PC-3 (cell line): ENCODE data around the gene UBE3A. TPM values are rescaled to one million over a fixed set of nuclear protein-coding genes. Genes with fewer than 3 reads are reported as not detected.
A peak's percentile ranks its signal among the peaks of the same experiment; 100 is the strongest.

Experiments used
- ATAC-seq: fragments of 200-7000 bp; cut with Tn5 transposase; 2 replicates; pipeline ENCODE4 v1.9.1; 2020; ENCODE audit warnings: mild to moderate bottlenecking, moderate library complexity
- BruUV-seq: library from RNA; stranded (reverse); fragments of 400-500 nt; replicated peaks from 2 replicates; lab custom pipeline; 2021; lab: Mats Ljungman, UMichigan
- CTCF ChIA-PET: fragments of 300-600 bp; sonication (Branson Sonifier 250); formaldehyde crosslinking; loops from one replicate; lab custom pipeline; 2022; ENCODE audit warnings: antibody characterized with exemption; lab: Charles Lee
- POLR2A ChIA-PET: fragments of 300-600 bp; sonication (Branson Sonifier 250); formaldehyde crosslinking; loops from one replicate; lab custom pipeline; 2022; ENCODE audit warnings: antibody characterized with exemption; ENCODE audit not compliant: unreplicated experiment; lab: Charles Lee
- DNase-seq: peaks from one replicate; pipeline ENCODE4 v3.0.0-alpha.2; 2015
- H2AFZ ChIP-seq: fragments of 300-600 bp; sonication (generic); 2 replicates; pipeline ENCODE4 v1.6.0; 2016; ENCODE audit warnings: antibody characterized with exemption, low read length
- H3F3A ChIP-seq: fragments of 300-600 bp; sonication (generic); one replicate; pipeline ENCODE4 v1.6.0; 2017; ENCODE audit warnings: antibody characterized with exemption, low read length, control low read depth, mild to moderate bottlenecking; ENCODE audit not compliant: unreplicated experiment
- H3K27ac ChIP-seq: fragments of 300-600 bp; sonication (generic); 2 replicates; pipeline ENCODE4 v1.5.1; 2016; ENCODE audit warnings: mild to moderate bottlenecking, low read length
- H3K27me3 ChIP-seq: fragments of 300-600 bp; sonication (generic); 2 replicates; pipeline ENCODE4 v1.6.1; 2016; ENCODE audit warnings: low read length, mixed read lengths
- H3K36me3 ChIP-seq: fragments of 300-600 bp; sonication (generic); 2 replicates; pipeline ENCODE4 v1.6.1; 2016; ENCODE audit warnings: low read depth, mixed run types, low read length, mixed read lengths
- H3K4me1 ChIP-seq: fragments of 300-600 bp; sonication (generic); 2 replicates; pipeline ENCODE4 v1.5.1; 2016; ENCODE audit warnings: low read length; ENCODE audit not compliant: insufficient read depth
- H3K4me2 ChIP-seq: fragments of 300-600 bp; sonication (generic); 2 replicates; pipeline ENCODE4 v1.6.0; 2016; ENCODE audit warnings: low read length
- H3K4me3 ChIP-seq: fragments of 300-600 bp; sonication (generic); 2 replicates; pipeline ENCODE4 v1.5.1; 2016; ENCODE audit warnings: mild to moderate bottlenecking, low read length, mixed read lengths
- H3K79me2 ChIP-seq: fragments of 300-600 bp; sonication (generic); 2 replicates; pipeline ENCODE4 v1.6.1; 2017; ENCODE audit warnings: low read length, mixed read lengths
- H3K9ac ChIP-seq: fragments of 300-600 bp; sonication (generic); 2 replicates; pipeline ENCODE4 v1.6.0; 2016; ENCODE audit warnings: mild to moderate bottlenecking, low read length
- H3K9me2 ChIP-seq: fragments of 300-600 bp; sonication (generic); replicated peaks from 2 replicates; pipeline ENCODE4 v1.6.1; 2016; ENCODE audit warnings: mixed run types, low read length, mixed read lengths
- H3K9me3 ChIP-seq: fragments of 300-600 bp; sonication (generic); 2 replicates; pipeline ENCODE4 v1.6.1; 2016; ENCODE audit warnings: low read length, mixed read lengths
- H4K20me1 ChIP-seq: fragments of 300-600 bp; sonication (generic); 2 replicates; pipeline ENCODE4 v1.6.1; 2016; ENCODE audit warnings: low read length, mixed read lengths
- EZH2 ChIP-seq: fragments of 300-600 bp; sonication (generic); IDR thresholded peaks from one replicate; pipeline ENCODE4 v1.6.1; 2017; ENCODE audit warnings: antibody characterized with exemption, mild to moderate bottlenecking, low read length; ENCODE audit not compliant: unreplicated experiment
- EZH2phosphoT487 ChIP-seq: fragments of 300-600 bp; sonication (generic); IDR thresholded peaks from 2 replicates; pipeline ENCODE4 v1.6.1; 2018; ENCODE audit warnings: mild to moderate bottlenecking, antibody characterized with exemption, low read length, borderline replicate concordance
- intact Hi-C: fragments of 100-400 bp; cut with micrococcal nuclease; formaldehyde crosslinking; loops from 2 replicates; pipeline ENCODE4 v1.9.0; 2023
- total RNA-seq: library from RNA; depleted of rRNA; stranded (reverse); fragments of >200 nt; gene quantifications from 2 replicates; pipeline ENCODE4 v1.2.3, GENCODE V29; 2014
- TF ChIP-seq, protein P1 (sequence below): fragments of 300-600 bp; sonication (generic); conservative IDR thresholded peaks from 2 replicates; pipeline ENCODE4 v1.5.1; 2017; ENCODE audit warnings: antibody characterized with exemption, low read depth, mild to moderate bottlenecking, low read length

UBE3A gene
- total RNA-seq, 1 experiment from 2014 or later = 59.5 TPM

DNA sequence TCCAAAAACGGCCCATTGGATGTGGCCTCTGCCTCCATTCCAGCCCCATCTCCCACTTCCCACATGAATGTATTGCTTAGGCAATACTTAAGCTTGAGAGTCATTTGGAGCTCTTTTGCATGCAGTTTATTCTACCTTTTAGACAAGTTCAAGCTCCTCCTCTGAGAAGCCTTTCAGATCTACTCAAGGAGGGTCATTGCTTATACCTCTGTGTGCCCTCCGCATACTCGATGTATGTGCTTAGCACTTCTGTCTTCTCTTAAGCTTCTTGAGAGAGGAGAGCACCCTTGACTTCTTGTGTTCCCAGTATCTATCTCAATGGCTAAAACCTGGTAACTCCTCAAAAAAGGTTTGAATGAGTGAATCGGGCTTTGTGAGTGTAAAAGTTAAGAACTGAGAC is 6.6 kb upstream of the UBE3A start:
- no peaks in the 10 kb centered on the region for H3K9me2 ChIP-seq
- no peak overlapping the region for H3K9ac ChIP-seq
- ATAC-seq = no peak
- peaks cover 6% of the 10 kb centered on the region for H3F3A ChIP-seq
- H3K79me2 ChIP-seq = no peaks in the 10 kb centered on the region
- H3K4me2 ChIP-seq = no peak overlapping the region
- CTCF ChIA-PET = no interaction called here
- no TSS peak for BruUV-seq
- no peak overlapping the region for H2AFZ ChIP-seq
- POLR2A ChIA-PET = no interaction called here
- H4K20me1 ChIP-seq = no peaks in the 10 kb centered on the region
- DNase-seq = no peak
- no peaks in the 10 kb centered on the region for H3K27me3 ChIP-seq
- no peak for TF ChIP-seq EZH2
- TF ChIP-seq EZH2phosphoT487 = no peak
- TF ChIP-seq, protein P1, sequence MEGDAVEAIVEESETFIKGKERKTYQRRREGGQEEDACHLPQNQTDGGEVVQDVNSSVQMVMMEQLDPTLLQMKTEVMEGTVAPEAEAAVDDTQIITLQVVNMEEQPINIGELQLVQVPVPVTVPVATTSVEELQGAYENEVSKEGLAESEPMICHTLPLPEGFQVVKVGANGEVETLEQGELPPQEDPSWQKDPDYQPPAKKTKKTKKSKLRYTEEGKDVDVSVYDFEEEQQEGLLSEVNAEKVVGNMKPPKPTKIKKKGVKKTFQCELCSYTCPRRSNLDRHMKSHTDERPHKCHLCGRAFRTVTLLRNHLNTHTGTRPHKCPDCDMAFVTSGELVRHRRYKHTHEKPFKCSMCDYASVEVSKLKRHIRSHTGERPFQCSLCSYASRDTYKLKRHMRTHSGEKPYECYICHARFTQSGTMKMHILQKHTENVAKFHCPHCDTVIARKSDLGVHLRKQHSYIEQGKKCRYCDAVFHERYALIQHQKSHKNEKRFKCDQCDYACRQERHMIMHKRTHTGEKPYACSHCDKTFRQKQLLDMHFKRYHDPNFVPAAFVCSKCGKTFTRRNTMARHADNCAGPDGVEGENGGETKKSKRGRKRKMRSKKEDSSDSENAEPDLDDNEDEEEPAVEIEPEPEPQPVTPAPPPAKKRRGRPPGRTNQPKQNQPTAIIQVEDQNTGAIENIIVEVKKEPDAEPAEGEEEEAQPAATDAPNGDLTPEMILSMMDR = no peak
- no peak overlapping the region for H3K27ac ChIP-seq
- no peaks in the 10 kb centered on the region for H3K36me3 ChIP-seq
- H3K4me3 ChIP-seq = no peak overlapping the region
- H3K4me1 ChIP-seq = 0 out of 2 replicates have a peak, but pooled peaks cover 4% of the 10 kb centered on the region
- H3K9me3 ChIP-seq = 0 out of 2 replicates have a peak, but pooled peaks cover 2% of the 10 kb centered on the region
- intact Hi-C loops = no loop called here

DNA sequence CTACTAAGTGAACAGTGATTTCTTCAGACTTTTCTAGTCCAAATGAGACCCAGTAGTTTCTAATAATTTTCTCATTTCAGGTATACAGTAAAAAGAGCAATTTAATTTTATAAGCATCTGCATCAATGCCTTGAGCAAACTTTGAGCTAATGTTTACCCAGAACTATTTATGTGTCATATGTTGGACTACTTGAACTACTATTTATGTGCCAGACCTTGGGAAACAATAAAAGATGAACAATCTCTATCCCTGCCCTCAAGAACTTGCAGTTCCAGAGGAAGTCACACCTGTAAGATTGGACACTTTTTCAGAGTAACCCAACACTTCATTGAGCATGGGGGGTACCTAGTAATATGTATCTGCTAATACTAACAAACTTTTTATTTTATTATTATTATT is 2.3 kb upstream of the UBE3A start:
- DNase-seq (peak; percentile 51), ATAC-seq (peak; percentile 6; the same call in 1 of the 2 replicates)
- 0 out of 2 replicates have a peak, but pooled peaks cover under 1% of the 10 kb centered on the region for H3K36me3 ChIP-seq
- BruUV-seq = no TSS peak
- no peak overlapping the region for H3K9ac ChIP-seq
- H3K4me2 ChIP-seq = no peak overlapping the region
- ChIA-PET POLR2A (interaction anchor here (0.6 kb wide), 1 partner anchor 1188 kb away, joined by 3 read pairs; no protein-coding TSS in a partner anchor), CTCF (no interaction called here)
- peaks cover 6% of the 10 kb centered on the region for H3F3A ChIP-seq
- peaks cover 27% of the 10 kb centered on the region for H3K79me2 ChIP-seq
- no peaks in the 10 kb centered on the region for H3K9me2 ChIP-seq
- H3K27ac ChIP-seq = no peak overlapping the region
- no peak overlapping the region for H3K4me3 ChIP-seq
- H3K4me1 ChIP-seq = peaks cover 20% of the 10 kb centered on the region
- H3K9me3 ChIP-seq = no peaks in the 10 kb centered on the region
- H4K20me1 ChIP-seq = peaks cover 21% of the 10 kb centered on the region
- H3K27me3 ChIP-seq = no peaks in the 10 kb centered on the region
- no peak overlapping the region for H2AFZ ChIP-seq
- TF ChIP-seq EZH2 (no peak), EZH2phosphoT487 (no peak)
- TF ChIP-seq, protein P1 = no peak
- intact Hi-C loops = no loop called here

DNA sequence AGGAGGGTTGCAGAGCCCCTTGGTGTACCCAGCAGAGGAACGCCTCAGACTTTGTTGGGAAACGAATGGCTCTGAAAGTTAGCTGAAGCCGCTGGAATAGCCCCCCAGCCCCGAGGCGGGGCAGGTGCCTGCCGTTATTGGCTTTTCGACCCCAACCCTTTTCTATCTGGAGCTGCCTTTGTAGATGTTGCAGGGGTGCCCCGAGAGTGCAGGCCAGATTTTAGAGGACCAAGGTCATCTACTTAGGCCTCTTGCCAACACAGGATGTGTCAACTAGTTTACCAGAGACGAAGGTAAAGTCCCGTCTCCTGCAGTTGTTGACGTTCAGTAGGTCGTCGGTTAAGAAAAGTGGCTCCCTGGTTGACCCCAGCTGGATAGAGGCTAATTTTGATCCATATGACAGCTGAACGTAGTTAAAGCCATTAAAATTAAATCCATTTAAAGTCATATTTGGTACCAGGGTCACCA is 579 bp upstream of the UBE3A start:
- H3K27me3 ChIP-seq = no peaks in the 10 kb centered on the region
- TSS peak; percentile 93 for BruUV-seq
- no peaks in the 10 kb centered on the region for H3K9me2 ChIP-seq
- H3K4me3 ChIP-seq = peak overlapping the region; percentile 91
- TF ChIP-seq EZH2phosphoT487 (no peak), EZH2 (no peak)
- TF ChIP-seq, protein P1 = no peak
- peaks cover 44% of the 10 kb centered on the region for H3K79me2 ChIP-seq
- H3K9ac ChIP-seq = peak overlapping the region; percentile 100
- H4K20me1 ChIP-seq = peaks cover 38% of the 10 kb centered on the region
- H3K4me2 ChIP-seq = peak overlapping the region; percentile 97
- peak; percentile 17 for DNase-seq
- peak overlapping the region; percentile 100 for H2AFZ ChIP-seq
- ATAC-seq = no peak
- peaks cover 29% of the 10 kb centered on the region for H3K4me1 ChIP-seq
- intact Hi-C loops = loop anchor here (5.0 kb wide), 3 partner anchors 47 to 112 kb away; no protein-coding TSS in a partner anchor
- H3K36me3 ChIP-seq = peaks cover 8% of the 10 kb centered on the region; the same call in 1 of the 2 replicates
- CTCF ChIA-PET = no interaction called here
- H3F3A ChIP-seq = peaks cover 6% of the 10 kb centered on the region
- H3K9me3 ChIP-seq = no peaks in the 10 kb centered on the region
- POLR2A ChIA-PET = interaction anchor here (0.5 to 0.6 kb wide), 2 partner anchors 25 to 51 kb away, joined by 3 to 4 read pairs; no protein-coding TSS in a partner anchor
- peak overlapping the region; percentile 72 for H3K27ac ChIP-seq
